LNCaP clone FGC (cell line): ENCODE measurements around the gene DPPA3.

Experiments
- DNase-seq: peaks from one replicate; pipeline ENCODE4 v3.0.0-alpha.2; 2011; ENCODE audit warnings: low read depth
- H3K4me3 ChIP-seq: 2 replicates; pipeline ENCODE4 v1.5.1; 2011; ENCODE audit warnings: mild to moderate bottlenecking, low read depth, low read length, control low read depth
- TF ChIP-seq, protein P1 (sequence below): IDR thresholded peaks from 2 replicates; pipeline ENCODE4 v1.5.1; 2012; ENCODE audit warnings: mild to moderate bottlenecking; ENCODE audit not compliant: control insufficient read depth, insufficient read depth; ENCODE audit errors: extremely low read depth

Gene DPPA3

DNA sequence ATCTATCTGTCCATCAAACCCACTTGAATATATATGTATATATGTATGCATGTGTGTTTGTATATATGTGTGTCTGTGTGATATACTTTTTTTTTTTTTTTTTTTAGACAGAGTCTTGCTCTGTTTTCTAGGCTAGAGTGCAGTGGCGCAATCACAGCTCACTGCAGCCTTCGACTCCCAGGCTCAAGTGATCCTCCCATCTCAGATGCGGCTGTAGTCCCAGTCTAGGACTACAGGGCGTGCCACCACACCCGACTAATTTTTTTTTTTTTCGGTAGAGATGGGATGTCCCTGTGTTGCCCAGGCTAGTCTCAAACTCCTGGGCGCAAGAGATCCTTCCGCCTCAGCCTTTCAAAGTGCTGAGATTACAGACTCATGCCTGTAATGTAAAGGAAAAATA, 32.5 kb upstream of the DPPA3 start:
- H3K4me3 ChIP-seq, result no peak overlapping the region
- DNase-seq, result no peak
- TF ChIP-seq, protein P1, sequence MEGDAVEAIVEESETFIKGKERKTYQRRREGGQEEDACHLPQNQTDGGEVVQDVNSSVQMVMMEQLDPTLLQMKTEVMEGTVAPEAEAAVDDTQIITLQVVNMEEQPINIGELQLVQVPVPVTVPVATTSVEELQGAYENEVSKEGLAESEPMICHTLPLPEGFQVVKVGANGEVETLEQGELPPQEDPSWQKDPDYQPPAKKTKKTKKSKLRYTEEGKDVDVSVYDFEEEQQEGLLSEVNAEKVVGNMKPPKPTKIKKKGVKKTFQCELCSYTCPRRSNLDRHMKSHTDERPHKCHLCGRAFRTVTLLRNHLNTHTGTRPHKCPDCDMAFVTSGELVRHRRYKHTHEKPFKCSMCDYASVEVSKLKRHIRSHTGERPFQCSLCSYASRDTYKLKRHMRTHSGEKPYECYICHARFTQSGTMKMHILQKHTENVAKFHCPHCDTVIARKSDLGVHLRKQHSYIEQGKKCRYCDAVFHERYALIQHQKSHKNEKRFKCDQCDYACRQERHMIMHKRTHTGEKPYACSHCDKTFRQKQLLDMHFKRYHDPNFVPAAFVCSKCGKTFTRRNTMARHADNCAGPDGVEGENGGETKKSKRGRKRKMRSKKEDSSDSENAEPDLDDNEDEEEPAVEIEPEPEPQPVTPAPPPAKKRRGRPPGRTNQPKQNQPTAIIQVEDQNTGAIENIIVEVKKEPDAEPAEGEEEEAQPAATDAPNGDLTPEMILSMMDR, result no peak

DNA sequence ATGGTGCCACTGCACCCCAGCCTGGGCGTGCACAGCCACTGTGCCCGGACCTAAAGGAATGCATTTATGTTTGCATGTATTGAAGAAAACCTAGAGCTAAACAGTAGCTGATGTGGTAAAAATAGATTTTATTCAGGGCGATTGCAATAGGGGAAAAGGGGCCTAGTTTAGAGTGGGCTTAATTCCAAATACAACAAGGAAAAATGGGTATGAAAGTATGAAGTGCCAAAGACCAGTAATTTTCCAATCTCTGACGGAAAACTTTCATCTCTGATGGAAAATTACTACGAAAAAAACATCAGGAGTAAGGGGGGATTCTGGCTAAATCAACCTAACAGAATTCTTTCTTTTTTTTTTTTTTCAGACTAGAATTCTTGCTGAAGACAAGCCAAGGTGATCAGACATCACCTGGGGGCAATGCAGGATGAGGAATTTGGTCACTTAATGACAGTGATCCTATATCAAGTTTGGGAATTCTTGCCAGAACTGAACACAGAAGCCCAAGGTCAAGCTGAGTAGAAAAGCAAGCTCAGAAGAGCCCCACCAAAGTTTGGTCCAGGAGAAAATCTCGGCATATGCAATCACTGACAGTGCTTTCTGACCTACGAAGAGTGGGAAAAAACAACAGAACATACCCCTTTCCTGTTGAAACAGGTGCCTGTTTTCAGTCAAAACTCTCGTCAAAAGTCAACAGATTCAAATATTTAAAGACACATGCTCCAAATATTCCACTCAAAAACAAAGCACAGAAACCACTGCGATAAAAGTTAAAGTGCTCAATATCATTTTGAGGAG, 31.8 kb upstream of the DPPA3 start:
- DNase-seq, result no peak
- no peak overlapping the region for H3K4me3 ChIP-seq
- TF ChIP-seq, protein P1, result no peak

DNA sequence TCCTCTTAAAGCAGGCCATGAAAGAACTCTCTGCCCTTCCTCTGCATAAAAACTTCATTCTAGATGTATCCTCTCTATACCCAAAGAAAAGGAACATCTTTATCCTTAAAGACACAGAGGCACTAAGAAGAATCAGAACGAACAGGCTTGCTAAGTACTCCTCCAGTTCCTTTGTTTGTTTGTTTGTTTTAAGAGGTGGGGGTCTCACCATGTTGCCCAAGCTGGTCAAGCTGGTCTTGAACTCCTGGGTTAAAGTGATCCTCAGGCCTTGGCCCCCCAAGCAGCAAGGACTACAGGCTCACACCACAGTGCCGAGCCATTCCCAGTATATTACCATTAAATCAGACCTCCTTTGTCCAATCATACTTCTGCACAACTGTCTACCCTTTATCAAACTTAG, 29.7 kb upstream of the DPPA3 start:
- TF ChIP-seq, protein P1, result no peak
- no peak overlapping the region for H3K4me3 ChIP-seq
- DNase-seq, result no peak

DNA sequence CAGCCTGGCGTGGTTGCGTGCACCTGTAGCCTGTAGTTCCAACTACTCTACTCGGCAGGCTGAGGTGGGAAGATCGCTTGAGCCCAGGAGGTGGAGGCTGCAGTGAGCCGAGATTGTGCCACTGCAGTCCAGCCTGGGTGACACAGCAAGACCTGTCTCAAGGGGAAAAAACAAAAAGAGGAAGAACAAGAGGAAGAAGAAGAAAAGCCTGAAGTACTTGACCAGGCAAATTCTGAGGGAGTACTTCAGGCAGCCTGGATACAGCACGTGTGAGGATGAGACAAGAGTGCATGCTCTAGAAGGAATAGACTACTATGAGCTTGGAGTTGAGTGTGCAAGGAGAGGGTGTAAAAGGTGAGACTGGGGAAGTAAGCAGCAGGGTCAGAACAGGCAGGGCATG, 17.4 kb upstream of the DPPA3 start:
- TF ChIP-seq, protein P1, result no peak

DNA sequence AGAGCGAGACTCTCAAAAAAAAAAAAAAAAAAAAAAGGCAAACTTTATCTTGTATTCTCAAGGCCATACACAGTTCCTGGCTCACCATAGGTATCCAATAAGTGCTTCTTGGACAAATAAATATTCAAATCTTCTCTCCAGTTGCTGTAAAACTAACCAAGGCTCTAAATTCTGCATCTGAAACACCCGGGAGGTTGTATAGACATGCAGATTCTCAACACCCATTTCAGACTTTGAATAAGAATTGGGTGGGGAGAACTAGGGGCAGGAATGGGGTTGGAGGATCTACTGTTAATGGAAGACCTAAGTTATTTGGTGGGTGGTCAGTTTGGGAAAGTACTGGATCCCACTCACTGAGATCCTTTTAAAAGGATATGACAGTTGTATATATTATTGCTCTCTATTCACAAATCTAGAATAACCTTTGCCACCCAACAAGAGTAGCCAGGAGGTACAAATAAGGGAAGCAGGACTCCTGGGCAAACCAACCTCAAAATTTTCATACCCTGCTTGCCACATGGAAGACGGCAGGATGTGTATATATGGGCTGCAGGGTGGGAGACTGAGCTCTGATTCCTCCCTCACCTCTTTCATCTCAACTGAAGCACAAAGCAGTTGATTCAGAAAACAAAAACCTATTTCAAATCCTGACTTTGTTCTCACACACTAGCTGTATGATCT, 16.5 kb upstream of the DPPA3 start:
- no peak overlapping the region for H3K4me3 ChIP-seq
- no peak for DNase-seq
- TF ChIP-seq, protein P1, result no peak

More for the DNA sequence above, 17.4 kb upstream of the DPPA3 start:
- no peak for DNase-seq
- no peak overlapping the region for H3K4me3 ChIP-seq

DNA sequence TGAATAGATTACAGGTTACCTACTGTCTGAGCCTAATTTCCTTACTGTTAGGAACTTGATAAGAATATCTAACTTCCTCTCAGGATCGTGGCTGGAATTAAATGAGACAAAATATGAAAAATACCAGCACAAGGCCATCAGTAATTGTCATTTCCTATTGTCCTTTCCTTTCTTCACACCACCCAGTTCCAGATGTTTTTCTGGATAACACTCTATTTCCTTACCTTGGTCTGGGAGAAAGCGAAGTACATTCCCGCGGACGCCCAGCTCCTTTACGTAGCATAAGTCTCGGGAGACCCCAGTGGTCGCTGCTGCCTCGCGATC, 16.0 kb upstream of the DPPA3 start:
- TF ChIP-seq, protein P1, result no peak
- no peak overlapping the region for H3K4me3 ChIP-seq
- DNase-seq, result no peak

DNA sequence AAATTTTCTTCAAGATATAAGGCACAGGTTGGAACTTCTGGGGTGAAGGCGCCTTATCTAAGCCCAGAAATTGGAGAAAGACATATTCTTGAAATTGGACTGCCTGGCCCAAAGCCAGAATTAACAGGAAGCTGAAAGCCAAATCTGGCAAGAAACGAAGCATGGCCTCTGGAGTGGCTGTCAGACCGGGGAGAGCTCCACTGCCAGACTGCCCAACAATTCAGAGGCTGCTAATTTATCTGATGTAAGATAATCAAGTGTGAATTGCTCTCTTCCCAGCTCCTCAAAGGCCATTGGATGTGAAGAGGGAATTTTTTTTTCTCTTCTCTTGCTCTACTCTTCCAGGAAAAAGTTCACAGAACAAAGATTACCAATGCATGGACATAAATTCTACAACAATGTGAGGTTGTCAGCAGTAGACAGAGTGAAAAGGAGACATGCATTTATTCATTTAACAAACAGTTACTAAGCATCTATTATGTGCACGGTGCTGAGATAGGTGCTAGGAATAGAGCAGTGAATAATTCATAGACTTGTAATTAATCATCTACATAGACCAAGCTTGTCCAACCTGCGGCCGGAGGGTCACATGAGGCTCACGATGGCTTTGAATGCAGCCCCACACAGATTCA, 15.6 kb upstream of the DPPA3 start, which contains the start of gene GDF3:
GDF3 (minus strand) TSS at position 210 of the 632 bp plus-strand sequence; CDS start at position 163, 47 bp downstream.
- TF ChIP-seq, protein P1, result no peak
- no peak for DNase-seq
- H3K4me3 ChIP-seq, result no peak within 1 kb of the TSS
